GM12878 (cell line): ENCODE results near the gene BCL2L12. TPM values are rescaled to one million over a fixed set of nuclear protein-coding genes. Genes with fewer than 3 reads are reported as not detected.

ENCODE experiments used
- BCL11A ChIP-seq: IDR thresholded peaks from 2 replicates; pipeline ENCODE4 v1.6.1; 2011; ENCODE audit warnings: low read depth, low read length
- BMI1 ChIP-seq: fragments of 450-650 bp; IDR thresholded peaks from 2 replicates; pipeline ENCODE4 v1.6.1; 2016; ENCODE audit warnings: mild to moderate bottlenecking, moderate library complexity, borderline replicate concordance
- CHD1 ChIP-seq: IDR thresholded peaks from 2 replicates; pipeline ENCODE4 v1.6.1; 2012; ENCODE audit warnings: low read depth, low read length, improper control_type of control experiment
- CREB1 ChIP-seq: IDR thresholded peaks from 2 replicates; pipeline ENCODE4 v1.6.1; 2012; ENCODE audit warnings: low read depth, mild to moderate bottlenecking, inconsistent platforms
- HDAC6 ChIP-seq: fragments of 200-600 bp; sonication (generic); IDR thresholded peaks from one replicate; pipeline ENCODE4 v1.8.0; 2017; ENCODE audit warnings: antibody characterized with exemption; ENCODE audit not compliant: unreplicated experiment
- MTA2 ChIP-seq: fragments of 450-650 bp; IDR thresholded peaks from 2 replicates; pipeline ENCODE4 v1.6.1; 2016; ENCODE audit warnings: low read depth, mild to moderate bottlenecking, moderate library complexity
- MTA3 ChIP-seq: IDR thresholded peaks from 2 replicates; pipeline ENCODE4 v1.6.1; 2012; ENCODE audit warnings: low read length, inconsistent platforms, borderline replicate concordance
- MXI1 ChIP-seq: fragments of 150-350 bp; IDR thresholded peaks from 2 replicates; pipeline ENCODE4 v1.6.1; 2011; ENCODE audit warnings: low read depth, mild to moderate bottlenecking, inconsistent platforms, low read length, improper control_type of control experiment
- NFXL1 ChIP-seq: fragments of 450-650 bp; IDR thresholded peaks from 2 replicates; pipeline ENCODE4 v1.6.1; 2017; ENCODE audit warnings: antibody characterized with exemption, mild to moderate bottlenecking, borderline replicate concordance
- NFYB ChIP-seq: IDR thresholded peaks from 2 replicates; pipeline ENCODE4 v1.6.1; 2011; ENCODE audit warnings: low read depth, mild to moderate bottlenecking, low read length, improper control_type of control experiment, moderate library complexity; ENCODE audit not compliant: insufficient read depth
- PAX8 ChIP-seq: fragments of 450-650 bp; IDR thresholded peaks from 2 replicates; pipeline ENCODE4 v1.6.1; 2017; ENCODE audit warnings: mild to moderate bottlenecking, moderate library complexity
- POLR2A ChIP-seq: IDR thresholded peaks from 2 replicates; pipeline ENCODE4 v1.6.1; 2011; ENCODE audit warnings: low read depth, mild to moderate bottlenecking, low read length
- SIN3A ChIP-seq: IDR thresholded peaks from 2 replicates; pipeline ENCODE4 v1.6.1; 2012; ENCODE audit warnings: low read depth, low read length, improper control_type of control experiment
- SP1 ChIP-seq: IDR thresholded peaks from one replicate; pipeline ENCODE4 v1.6.1; 2011; ENCODE audit warnings: low read depth, low read length
- SREBF2 ChIP-seq: IDR thresholded peaks from 2 replicates; pipeline ENCODE4 v1.6.1; 2012; ENCODE audit warnings: mild to moderate bottlenecking, low read length
- TCF7 ChIP-seq: IDR thresholded peaks from 2 replicates; pipeline ENCODE4 v1.6.1; 2014; ENCODE audit warnings: antibody characterized with exemption, borderline replicate concordance
- YBX1 ChIP-seq: fragments of 450-650 bp; IDR thresholded peaks from 2 replicates; pipeline ENCODE4 v1.6.1; 2016; ENCODE audit warnings: antibody characterized with exemption
- YY1 ChIP-seq: IDR thresholded peaks from 2 replicates; pipeline ENCODE4 v1.6.1; 2011; ENCODE audit warnings: low read depth, mild to moderate bottlenecking, low read length
- polyA plus RNA-seq, 11 experiments: library from polyadenylated mRNA; depleted of rRNA in 4 of 11; unstranded in 6 of 11; stranded (reverse) in 5 of 11; fragments of >200 nt; fragmentation: Nextera tagmentation in 4 of 11; fragmentation: Illumina TruSeq in 1 of 11; extraction: Ambion mirVana in 4 of 11; extraction: Trizol in 1 of 11; gene quantifications; 1 replicate in 1 of 11; 2 replicates in 10 of 11; pipeline versions ENCODE4 v1.2.1 to v1.2.3, GENCODE V29; 2011 to 2016; ENCODE audit warnings: inconsistent platforms in 2 of 11, missing spikeins in 2 of 11, low read depth in 1 of 11
- total RNA-seq, 4 experiments: library from RNA; depleted of rRNA in 3 of 4; stranded (reverse); fragments of >200 nt in 3 of 4; fragmentation: Illumina TruSeq in 1 of 4; extraction: Trizol in 1 of 4; gene quantifications; 2 replicates each; pipeline versions ENCODE4 v1.2.1 to v1.2.3, GENCODE V29; 2013 to 2021
- TF ChIP-seq, protein P1 (sequence below): fragments of 450-650 bp; IDR thresholded peaks from 2 replicates; pipeline ENCODE4 v1.6.1; 2016; ENCODE audit warnings: mild to moderate bottlenecking
- TF ChIP-seq, protein P2 (sequence below): fragments of 450-650 bp; IDR thresholded peaks from 2 replicates; pipeline ENCODE4 v1.6.1; 2017; ENCODE audit warnings: antibody characterized with exemption, mild to moderate bottlenecking, moderate library complexity
- TF ChIP-seq, protein P3 (sequence below): fragments of 450-650 bp; conservative IDR thresholded peaks from 2 replicates; pipeline ENCODE4 v1.6.1; 2017; ENCODE audit warnings: mild to moderate bottlenecking, moderate library complexity
- TF ChIP-seq, protein P4 (sequence below): fragments of 150-350 bp; IDR thresholded peaks from 2 replicates; pipeline ENCODE4 v1.6.1; 2016; ENCODE audit warnings: low read depth, low read length
- TF ChIP-seq, protein P5 (sequence below): IDR thresholded peaks from 2 replicates; pipeline ENCODE4 v1.6.1; 2011; ENCODE audit warnings: mild to moderate bottlenecking, low read depth, low read length, moderate library complexity; ENCODE audit not compliant: insufficient replicate concordance

The BCL2L12 gene
- total and polyA plus RNA-seq, 10 of the 15 experiments (the other 5 are each of a cell fraction or from before 2014, with no cell fraction given), result 1.8 to 143 (median 50.4) TPM

DNA sequence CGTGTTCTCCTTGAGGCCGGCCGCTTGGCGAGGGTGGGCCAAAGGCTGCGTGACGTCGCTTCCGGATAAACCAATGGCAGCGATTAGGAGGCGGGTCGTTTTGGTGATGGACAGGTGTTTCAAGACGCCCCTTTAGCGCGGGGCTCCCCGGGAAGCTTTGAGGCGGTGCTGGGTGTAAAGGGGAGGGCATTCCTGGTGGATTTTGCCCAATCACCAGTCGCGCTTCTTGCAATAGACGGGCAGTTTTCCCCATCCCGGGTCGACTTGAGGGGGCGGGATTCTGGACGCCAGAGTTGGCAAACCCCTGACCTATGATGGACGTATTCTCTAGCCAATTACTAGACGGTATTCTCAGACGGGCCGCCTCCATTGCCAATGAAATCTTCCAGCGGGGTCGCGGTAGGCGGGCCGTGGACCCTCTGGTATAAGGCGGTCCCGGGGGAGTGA, 11.1 kb downstream of the BCL2L12 start (continued):
- TF ChIP-seq PAX8 (no peak), SP1 (peak; percentile 93), POLR2A (no peak), MTA2 (no peak), HDAC6 (no peak), CHD1 (no peak), NFXL1 (no peak), SIN3A (no peak), YY1 (no peak), TCF7 (no peak), BCL11A (no peak), YBX1 (no peak), BMI1 (no peak), MXI1 (no peak), NFYB (peak; percentile 89), SREBF2 (no peak), MTA3 (no peak), CREB1 (peak; percentile 87)
- TF ChIP-seq, protein P1, sequence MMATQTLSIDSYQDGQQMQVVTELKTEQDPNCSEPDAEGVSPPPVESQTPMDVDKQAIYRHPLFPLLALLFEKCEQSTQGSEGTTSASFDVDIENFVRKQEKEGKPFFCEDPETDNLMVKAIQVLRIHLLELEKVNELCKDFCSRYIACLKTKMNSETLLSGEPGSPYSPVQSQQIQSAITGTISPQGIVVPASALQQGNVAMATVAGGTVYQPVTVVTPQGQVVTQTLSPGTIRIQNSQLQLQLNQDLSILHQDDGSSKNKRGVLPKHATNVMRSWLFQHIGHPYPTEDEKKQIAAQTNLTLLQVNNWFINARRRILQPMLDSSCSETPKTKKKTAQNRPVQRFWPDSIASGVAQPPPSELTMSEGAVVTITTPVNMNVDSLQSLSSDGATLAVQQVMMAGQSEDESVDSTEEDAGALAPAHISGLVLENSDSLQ, result peak; percentile 100
- TF ChIP-seq, protein P2, sequence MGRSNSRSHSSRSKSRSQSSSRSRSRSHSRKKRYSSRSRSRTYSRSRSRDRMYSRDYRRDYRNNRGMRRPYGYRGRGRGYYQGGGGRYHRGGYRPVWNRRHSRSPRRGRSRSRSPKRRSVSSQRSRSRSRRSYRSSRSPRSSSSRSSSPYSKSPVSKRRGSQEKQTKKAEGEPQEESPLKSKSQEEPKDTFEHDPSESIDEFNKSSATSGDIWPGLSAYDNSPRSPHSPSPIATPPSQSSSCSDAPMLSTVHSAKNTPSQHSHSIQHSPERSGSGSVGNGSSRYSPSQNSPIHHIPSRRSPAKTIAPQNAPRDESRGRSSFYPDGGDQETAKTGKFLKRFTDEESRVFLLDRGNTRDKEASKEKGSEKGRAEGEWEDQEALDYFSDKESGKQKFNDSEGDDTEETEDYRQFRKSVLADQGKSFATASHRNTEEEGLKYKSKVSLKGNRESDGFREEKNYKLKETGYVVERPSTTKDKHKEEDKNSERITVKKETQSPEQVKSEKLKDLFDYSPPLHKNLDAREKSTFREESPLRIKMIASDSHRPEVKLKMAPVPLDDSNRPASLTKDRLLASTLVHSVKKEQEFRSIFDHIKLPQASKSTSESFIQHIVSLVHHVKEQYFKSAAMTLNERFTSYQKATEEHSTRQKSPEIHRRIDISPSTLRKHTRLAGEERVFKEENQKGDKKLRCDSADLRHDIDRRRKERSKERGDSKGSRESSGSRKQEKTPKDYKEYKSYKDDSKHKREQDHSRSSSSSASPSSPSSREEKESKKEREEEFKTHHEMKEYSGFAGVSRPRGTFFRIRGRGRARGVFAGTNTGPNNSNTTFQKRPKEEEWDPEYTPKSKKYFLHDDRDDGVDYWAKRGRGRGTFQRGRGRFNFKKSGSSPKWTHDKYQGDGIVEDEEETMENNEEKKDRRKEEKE, result no peak
- TF ChIP-seq, protein P3, sequence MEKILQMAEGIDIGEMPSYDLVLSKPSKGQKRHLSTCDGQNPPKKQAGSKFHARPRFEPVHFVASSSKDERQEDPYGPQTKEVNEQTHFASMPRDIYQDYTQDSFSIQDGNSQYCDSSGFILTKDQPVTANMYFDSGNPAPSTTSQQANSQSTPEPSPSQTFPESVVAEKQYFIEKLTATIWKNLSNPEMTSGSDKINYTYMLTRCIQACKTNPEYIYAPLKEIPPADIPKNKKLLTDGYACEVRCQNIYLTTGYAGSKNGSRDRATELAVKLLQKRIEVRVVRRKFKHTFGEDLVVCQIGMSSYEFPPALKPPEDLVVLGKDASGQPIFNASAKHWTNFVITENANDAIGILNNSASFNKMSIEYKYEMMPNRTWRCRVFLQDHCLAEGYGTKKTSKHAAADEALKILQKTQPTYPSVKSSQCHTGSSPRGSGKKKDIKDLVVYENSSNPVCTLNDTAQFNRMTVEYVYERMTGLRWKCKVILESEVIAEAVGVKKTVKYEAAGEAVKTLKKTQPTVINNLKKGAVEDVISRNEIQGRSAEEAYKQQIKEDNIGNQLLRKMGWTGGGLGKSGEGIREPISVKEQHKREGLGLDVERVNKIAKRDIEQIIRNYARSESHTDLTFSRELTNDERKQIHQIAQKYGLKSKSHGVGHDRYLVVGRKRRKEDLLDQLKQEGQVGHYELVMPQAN, result no peak
- TF ChIP-seq, protein P4, sequence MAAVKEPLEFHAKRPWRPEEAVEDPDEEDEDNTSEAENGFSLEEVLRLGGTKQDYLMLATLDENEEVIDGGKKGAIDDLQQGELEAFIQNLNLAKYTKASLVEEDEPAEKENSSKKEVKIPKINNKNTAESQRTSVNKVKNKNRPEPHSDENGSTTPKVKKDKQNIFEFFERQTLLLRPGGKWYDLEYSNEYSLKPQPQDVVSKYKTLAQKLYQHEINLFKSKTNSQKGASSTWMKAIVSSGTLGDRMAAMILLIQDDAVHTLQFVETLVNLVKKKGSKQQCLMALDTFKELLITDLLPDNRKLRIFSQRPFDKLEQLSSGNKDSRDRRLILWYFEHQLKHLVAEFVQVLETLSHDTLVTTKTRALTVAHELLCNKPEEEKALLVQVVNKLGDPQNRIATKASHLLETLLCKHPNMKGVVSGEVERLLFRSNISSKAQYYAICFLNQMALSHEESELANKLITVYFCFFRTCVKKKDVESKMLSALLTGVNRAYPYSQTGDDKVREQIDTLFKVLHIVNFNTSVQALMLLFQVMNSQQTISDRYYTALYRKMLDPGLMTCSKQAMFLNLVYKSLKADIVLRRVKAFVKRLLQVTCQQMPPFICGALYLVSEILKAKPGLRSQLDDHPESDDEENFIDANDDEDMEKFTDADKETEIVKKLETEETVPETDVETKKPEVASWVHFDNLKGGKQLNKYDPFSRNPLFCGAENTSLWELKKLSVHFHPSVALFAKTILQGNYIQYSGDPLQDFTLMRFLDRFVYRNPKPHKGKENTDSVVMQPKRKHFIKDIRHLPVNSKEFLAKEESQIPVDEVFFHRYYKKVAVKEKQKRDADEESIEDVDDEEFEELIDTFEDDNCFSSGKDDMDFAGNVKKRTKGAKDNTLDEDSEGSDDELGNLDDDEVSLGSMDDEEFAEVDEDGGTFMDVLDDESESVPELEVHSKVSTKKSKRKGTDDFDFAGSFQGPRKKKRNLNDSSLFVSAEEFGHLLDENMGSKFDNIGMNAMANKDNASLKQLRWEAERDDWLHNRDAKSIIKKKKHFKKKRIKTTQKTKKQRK, result peak; percentile 97
- TF ChIP-seq, protein P5, sequence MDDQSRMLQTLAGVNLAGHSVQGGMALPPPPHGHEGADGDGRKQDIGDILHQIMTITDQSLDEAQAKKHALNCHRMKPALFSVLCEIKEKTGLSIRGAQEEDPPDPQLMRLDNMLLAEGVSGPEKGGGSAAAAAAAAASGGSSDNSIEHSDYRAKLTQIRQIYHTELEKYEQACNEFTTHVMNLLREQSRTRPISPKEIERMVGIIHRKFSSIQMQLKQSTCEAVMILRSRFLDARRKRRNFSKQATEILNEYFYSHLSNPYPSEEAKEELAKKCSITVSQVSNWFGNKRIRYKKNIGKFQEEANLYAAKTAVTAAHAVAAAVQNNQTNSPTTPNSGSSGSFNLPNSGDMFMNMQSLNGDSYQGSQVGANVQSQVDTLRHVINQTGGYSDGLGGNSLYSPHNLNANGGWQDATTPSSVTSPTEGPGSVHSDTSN, result peak; percentile 93
